GM12892 (cell line): ENCODE measurements around the gene ANKRD39.

Experiments
- POLR2A ChIP-seq: IDR thresholded peaks from 2 replicates; pipeline ENCODE4 v1.6.1; 2011; ENCODE audit warnings: low read depth, low read length, control low read depth
- POLR2AphosphoS5 ChIP-seq: IDR thresholded peaks from 2 replicates; pipeline ENCODE4 v1.6.1; 2011; ENCODE audit warnings: low read depth, low read length, control low read depth

DNA sequence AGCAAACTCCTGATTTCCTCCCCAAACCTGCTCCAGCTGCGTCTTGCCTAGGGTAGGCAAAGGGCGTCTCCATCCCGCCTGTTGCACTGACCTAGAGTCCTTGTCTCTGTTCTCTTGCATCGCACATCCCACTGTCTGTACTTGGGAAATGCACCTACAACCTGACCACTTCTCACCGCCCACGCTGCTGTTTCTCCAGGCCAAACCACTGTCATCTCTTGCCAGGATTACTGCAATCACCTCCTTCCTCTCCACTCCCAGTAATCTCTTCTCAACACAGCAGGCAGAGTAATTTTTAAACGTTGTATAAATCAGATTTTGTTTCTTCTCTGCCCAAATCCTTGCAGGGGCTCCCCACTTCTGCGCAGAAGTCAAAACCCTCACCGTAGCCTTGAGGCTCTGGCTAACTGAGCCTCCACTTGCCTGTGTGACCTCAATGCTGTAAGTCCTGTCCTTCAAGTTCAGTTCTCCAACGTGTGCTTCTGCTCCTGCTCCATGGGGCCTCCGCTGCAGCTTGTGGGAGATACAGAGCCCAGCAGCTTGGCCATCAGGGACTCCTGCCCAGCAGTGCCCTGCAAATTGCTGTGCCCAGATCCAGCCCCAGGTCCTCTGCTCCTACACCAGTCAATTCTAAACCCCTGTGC lies 39.8 kb upstream of the ANKRD39 start:
- TF ChIP-seq POLR2AphosphoS5: no peak
- TF ChIP-seq POLR2A: no peak
